Fibroblast of pulmonary artery (primary cell): ENCODE measurements around the gene UNK.

ENCODE experiments used
- DNase-seq: peaks from one replicate; pipeline ENCODE4 v3.0.0-alpha.2; 2010; ENCODE audit warnings: low read depth
- H3K4me3 ChIP-seq: replicated peaks from 2 replicates; pipeline ENCODE4 v1.5.1; 2011; ENCODE audit warnings: low read depth, mild to moderate bottlenecking, control low read depth, low read length, moderate library complexity
- CTCF ChIP-seq: IDR thresholded peaks from 2 replicates; pipeline ENCODE4 v1.5.1; 2011; ENCODE audit warnings: mild to moderate bottlenecking, control low read depth, low read length, inconsistent platforms; ENCODE audit errors: missing control alignments

The UNK gene

DNA sequence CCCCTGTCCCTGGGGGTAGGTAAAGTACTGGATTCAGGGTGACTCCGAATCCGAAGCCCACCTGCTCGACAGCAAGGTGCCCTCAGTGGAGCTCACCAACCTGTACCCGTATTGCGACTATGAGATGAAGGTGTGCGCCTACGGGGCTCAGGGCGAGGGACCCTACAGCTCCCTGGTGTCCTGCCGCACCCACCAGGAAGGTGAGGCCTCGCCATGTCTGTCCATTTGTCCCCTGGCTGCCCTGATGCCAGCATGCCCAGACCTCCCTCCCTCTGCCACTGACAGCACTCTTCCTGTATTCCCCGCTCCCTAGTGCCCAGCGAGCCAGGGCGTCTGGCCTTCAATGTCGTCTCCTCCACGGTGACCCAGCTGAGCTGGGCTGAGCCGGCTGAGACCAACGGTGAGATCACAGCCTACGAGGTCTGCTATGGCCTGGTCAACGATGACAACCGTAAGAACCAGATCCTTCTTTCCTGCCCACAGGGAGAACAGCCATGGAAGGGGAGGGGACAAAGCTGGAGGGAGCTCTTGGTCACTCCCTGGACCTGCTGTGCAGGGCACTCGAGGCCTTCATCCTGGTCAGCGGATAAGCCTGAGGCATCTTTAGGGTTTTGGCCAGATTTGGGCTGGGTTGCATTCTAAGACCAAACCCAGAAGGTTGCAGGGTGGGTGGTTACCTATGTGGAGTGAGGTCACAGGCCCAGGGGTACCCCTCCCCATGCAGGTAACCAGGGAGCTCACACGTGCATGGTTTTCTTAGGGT, 33.8 kb upstream of the UNK start:
- TF ChIP-seq CTCF = no peak
- DNase-seq = no peak
- no peak overlapping the region for H3K4me3 ChIP-seq

DNA sequence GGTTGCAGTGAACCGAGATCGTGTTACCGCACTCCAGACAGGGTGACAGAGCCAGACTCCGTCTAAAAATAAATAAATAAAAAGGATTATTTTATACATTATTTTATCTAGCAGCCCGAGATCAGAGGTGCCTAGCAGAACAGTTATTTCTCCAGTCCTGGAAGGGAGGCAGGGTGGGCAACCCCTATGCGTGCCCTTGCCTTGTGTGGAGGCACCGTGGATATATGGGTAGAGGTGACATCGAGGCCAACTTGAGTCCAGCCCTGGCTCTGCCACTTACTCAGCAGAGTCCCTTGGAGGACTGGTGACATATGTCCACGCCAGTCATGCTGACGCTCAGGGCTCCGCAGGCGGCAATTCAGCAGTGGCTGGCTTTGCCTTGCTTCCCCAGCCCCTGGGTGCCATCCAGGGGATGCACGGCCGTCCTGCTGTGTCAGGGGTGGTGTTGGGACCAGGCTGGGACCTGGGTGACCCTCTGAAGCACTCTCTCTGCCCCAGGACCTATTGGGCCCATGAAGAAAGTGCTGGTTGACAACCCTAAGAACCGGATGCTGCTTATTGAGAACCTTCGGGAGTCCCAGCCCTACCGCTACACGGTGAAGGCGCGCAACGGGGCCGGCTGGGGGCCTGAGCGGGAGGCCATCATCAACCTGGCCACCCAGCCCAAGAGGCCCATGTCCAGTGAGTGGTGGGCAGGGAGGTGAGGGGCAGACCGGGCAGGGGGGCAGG, 32.8 kb upstream of the UNK start:
- H3K4me3 ChIP-seq = no peak overlapping the region
- no peak for TF ChIP-seq CTCF

DNA sequence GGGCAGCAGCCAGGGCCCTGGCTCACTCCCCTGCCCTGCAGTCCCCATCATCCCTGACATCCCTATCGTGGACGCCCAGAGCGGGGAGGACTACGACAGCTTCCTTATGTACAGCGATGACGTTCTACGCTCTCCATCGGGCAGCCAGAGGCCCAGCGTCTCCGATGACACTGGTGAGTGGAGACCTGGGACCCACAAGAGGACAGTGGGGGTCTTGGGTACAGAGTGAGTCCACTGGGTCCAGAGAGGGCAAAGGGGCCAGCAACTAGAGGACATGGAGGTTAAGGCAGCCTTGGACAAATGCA, 32.2 kb upstream of the UNK start:
- H3K4me3 ChIP-seq = no peak overlapping the region
- TF ChIP-seq CTCF = no peak

More for the DNA sequence above, 32.8 kb upstream of the UNK start:
- DNase-seq = no peak

GRCh38 chr17:75752802-75753513, 31.6 kb upstream of the UNK start:
- TF ChIP-seq CTCF = no peak
- peak overlapping the region; percentile 47 for H3K4me3 ChIP-seq
- no peak for DNase-seq

More for the DNA sequence above, 32.2 kb upstream of the UNK start:
- no peak for DNase-seq

DNA sequence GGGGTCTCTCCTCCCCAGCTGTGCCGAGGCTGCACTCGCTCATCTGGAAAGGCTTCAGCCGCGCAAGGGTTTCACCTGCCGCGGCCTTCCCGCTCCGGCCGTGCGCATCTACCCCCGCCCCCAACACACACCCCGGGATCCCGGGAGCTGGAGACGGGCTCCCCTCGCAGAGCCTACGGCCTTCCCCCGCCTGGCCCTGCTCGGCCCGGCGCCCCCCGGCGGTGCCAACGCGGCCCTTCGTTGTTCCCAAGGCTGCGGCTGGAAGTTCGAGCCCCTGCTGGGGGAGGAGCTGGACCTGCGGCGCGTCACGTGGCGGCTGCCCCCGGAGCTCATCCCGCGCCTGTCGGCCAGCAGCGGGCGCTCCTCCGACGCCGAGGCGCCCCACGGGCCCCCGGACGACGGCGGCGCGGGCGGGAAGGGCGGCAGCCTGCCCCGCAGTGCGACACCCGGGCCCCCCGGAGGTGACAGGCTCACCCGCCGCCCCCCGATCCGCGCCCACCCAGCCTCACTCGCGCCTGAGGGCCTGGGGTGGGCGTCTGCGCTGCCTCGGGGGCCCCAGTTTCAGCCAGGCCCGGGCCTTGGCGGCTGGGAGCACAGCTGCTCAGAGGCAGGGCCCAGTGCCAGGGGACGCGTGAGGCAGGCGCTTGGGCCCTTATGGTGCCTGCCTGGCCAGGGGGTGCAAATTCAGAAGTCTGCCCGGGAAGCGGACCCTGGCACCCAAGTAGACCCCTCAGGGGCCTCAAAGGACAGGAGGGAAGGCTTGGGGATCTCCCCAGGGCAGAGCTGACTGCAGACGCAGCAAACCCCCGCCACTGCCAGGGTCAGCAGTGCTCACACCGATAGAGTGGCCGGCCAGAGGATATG, 30.9 kb upstream of the UNK start:
- peak; percentile 71 for DNase-seq
- TF ChIP-seq CTCF = peak; percentile 12
- H3K4me3 ChIP-seq = peak overlapping the region; percentile 47

- H3K4me3 ChIP-seq = no peak overlapping the region
- TF ChIP-seq CTCF = no peak
- DNase-seq = no peak
These were observed 30.0 kb upstream of the UNK start for GRCh38 chr17:75754378-75755204.
